ENCODE data around the gene UBE2L6. TPM values are rescaled to one million over a fixed set of nuclear protein-coding genes. Genes with fewer than 3 reads are reported as not detected.

Gene UBE2L6
- total and polyA plus RNA-seq, 8 donors = 2.2 to 73.0 (median 40.5) TPM

GRCh38 chr11:57523419-57523818 is 44.1 kb downstream of the UBE2L6 start:
- Histone ChIP-seq H3K27me3 (no peaks in the 10 kb centered on the region), H3K4me3 (no peak overlapping the region), H3K4me1 (peaks cover 0 to under 1% (median 0%) of the 10 kb centered on the region in 4 donors), H3K36me3 (peaks cover 0 to 10% (median 9%) of the 10 kb centered on the region in 4 donors), H3K9me3 (no peaks in the 10 kb centered on the region), H3K27ac (no peak overlapping the region)
- no peak for DNase-seq
- WGBS, 5 donors = 92 to 99% (median 93%) methylated on average over 4 of the region's 4 CpGs
- intact Hi-C loops (cut with DNase I; ENCODE audit: low total_unique reads) = no loop called here
- TF ChIP-seq CTCF (IDR thresholded peaks at IDR 0.05) (no peak), POLR2A (IDR thresholded peaks at IDR 0.05) (no peak), EP300 (IDR thresholded peaks at IDR 0.05) (no peak), POLR2AphosphoS5 (IDR thresholded peaks at IDR 0.05) (no peak)

- TF ChIP-seq POLR2AphosphoS5 (IDR thresholded peaks at IDR 0.05) = no peak
- no peak for TF ChIP-seq POLR2A (IDR thresholded peaks at IDR 0.05)
- TF ChIP-seq CTCF (IDR thresholded peaks at IDR 0.05) = no peak
- no peak for TF ChIP-seq EP300 (IDR thresholded peaks at IDR 0.05)
- WGBS, 5 donors = 90 to 94% (median 92%) methylated on average over 2 of the region's 2 CpGs
- no peak overlapping the region for H3K4me3 ChIP-seq
- no peak for DNase-seq
- H3K4me1 ChIP-seq = peaks cover 0 to 2% (median 1%) of the 10 kb centered on the region in 4 donors
- H3K27me3 ChIP-seq = no peaks in the 10 kb centered on the region
- H3K9me3 ChIP-seq = no peaks in the 10 kb centered on the region
- no peak overlapping the region for H3K27ac ChIP-seq
- no peaks in the 10 kb centered on the region for H3K36me3 ChIP-seq
- intact Hi-C loops (cut with DNase I; ENCODE audit: low total_unique reads) = no loop called here
Observed at GRCh38 chr11:57521116-57521515, 46.4 kb downstream of the UBE2L6 start.

- Histone ChIP-seq H3K27me3 (no peaks in the 10 kb centered on the region), H3K4me1 (peaks cover 10 to 35% (median 29%) of the 10 kb centered on the region in 4 donors), H3K36me3 (peaks cover 0 to 3% (median 0%) of the 10 kb centered on the region in 4 donors), H3K27ac (peak overlapping the region; percentile 67 to 79 (median 77)), H3K9me3 (no peaks in the 10 kb centered on the region), H3K4me3 (peak overlapping the region; percentile 90 to 95 (median 93))
- 10 to 22% (median 19%) methylated on average over 5 of the region's 5 CpGs for WGBS, 5 donors
- intact Hi-C loops (cut with DNase I; ENCODE audit: low total_unique reads) = no loop called here
- TF ChIP-seq POLR2AphosphoS5 (IDR thresholded peaks at IDR 0.05) (no peak), CTCF (IDR thresholded peaks at IDR 0.05) (no peak), EP300 (IDR thresholded peaks at IDR 0.05) (no peak), POLR2A (IDR thresholded peaks at IDR 0.05) (no peak)
- no peak for DNase-seq
Observed at GRCh38 chr11:57516061-57516443, 51.4 kb downstream of the UBE2L6 start.

- peak; percentile 66 to 84 for DNase-seq
- H3K36me3 ChIP-seq = peaks cover 0 to 3% (median 0%) of the 10 kb centered on the region in 4 donors
- peak within 1 kb of the TSS; percentile 90 to 95 (median 93) for H3K4me3 ChIP-seq
- no peaks in the 10 kb centered on the region for H3K9me3 ChIP-seq
- H3K27ac ChIP-seq = peak within 1 kb of the TSS; percentile 67 to 79 (median 77)
- intact Hi-C loops (cut with DNase I; ENCODE audit: low total_unique reads) = no loop called here
- no peaks in the 10 kb centered on the region for H3K27me3 ChIP-seq
- WGBS, 5 donors = 0 to 1% (median 0%) methylated on average over 32 to 66 of the region's 66 CpGs
- peaks cover 10 to 35% (median 29%) of the 10 kb centered on the region in 4 donors for H3K4me1 ChIP-seq
- TF ChIP-seq CTCF (IDR thresholded peaks at IDR 0.05) (no peak), EP300 (IDR thresholded peaks at IDR 0.05) (no peak), POLR2AphosphoS5 (IDR thresholded peaks at IDR 0.05) (no peak), POLR2A (IDR thresholded peaks at IDR 0.05) (no peak)
Observed at GRCh38 chr11:57515332-57516060, 52.0 kb downstream of the UBE2L6 start, which contains the start of gene SLC43A1. TSS of gene SLC43A1 (minus strand) at chr11:57515702. CDS start at chr11:57514111, 1,591 bp downstream.

Measured in stomach (tissue), 9 donors.